Sigmoid colon (tissue), 3 donors: ENCODE measurements around the gene RBM26.

ENCODE experiments used
- POLR2A ChIP-seq, 2 donors: fragments of 450-650 bp; IDR thresholded peaks; one replicate each; pipeline ENCODE4 v1.6.1; 2016; ENCODE audit warnings: antibody characterized with exemption in 2 of 2, mild to moderate bottlenecking in 2 of 2, moderate library complexity in 2 of 2
- TF ChIP-seq, protein P1 (sequence below), 4 experiments: fragments of 450-650 bp in 3 of 4; fragments of 200-600 bp in 1 of 4; IDR thresholded peaks; one replicate each; pipeline ENCODE4 v1.5.1; 2016 to 2019; ENCODE audit warnings: antibody characterized with exemption in 4 of 4, mild to moderate bottlenecking in 3 of 4, moderate library complexity in 2 of 4

DNA sequence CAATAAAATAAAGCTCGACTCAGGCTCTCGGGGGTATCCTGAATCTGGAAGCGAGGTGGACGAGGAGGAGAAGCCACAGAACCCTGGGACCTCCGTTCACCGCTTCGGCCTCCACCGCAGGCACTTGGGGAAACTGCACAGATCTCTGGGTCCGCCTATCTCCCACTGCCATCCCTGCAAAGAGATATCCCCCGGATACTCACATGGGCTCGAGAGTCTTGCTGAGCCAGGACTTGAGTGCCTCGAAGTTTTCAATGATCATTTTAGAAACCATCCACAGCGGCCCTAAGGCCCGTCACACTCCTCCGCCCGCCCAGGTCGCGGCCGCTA lies 589 bp downstream of the RBM26 start:
- TF ChIP-seq, protein P1, sequence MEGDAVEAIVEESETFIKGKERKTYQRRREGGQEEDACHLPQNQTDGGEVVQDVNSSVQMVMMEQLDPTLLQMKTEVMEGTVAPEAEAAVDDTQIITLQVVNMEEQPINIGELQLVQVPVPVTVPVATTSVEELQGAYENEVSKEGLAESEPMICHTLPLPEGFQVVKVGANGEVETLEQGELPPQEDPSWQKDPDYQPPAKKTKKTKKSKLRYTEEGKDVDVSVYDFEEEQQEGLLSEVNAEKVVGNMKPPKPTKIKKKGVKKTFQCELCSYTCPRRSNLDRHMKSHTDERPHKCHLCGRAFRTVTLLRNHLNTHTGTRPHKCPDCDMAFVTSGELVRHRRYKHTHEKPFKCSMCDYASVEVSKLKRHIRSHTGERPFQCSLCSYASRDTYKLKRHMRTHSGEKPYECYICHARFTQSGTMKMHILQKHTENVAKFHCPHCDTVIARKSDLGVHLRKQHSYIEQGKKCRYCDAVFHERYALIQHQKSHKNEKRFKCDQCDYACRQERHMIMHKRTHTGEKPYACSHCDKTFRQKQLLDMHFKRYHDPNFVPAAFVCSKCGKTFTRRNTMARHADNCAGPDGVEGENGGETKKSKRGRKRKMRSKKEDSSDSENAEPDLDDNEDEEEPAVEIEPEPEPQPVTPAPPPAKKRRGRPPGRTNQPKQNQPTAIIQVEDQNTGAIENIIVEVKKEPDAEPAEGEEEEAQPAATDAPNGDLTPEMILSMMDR (IDR thresholded peaks at IDR 0.05), result no peak
- TF ChIP-seq POLR2A (IDR thresholded peaks at IDR 0.05), result no peak
